HepG2 (cell line): ENCODE data around the gene PKLR. TPM values are rescaled to one million over a fixed set of nuclear protein-coding genes. Genes with fewer than 3 reads are reported as not detected.

Source experiments
- ATAC-seq: fragments of 200-7000 bp; cut with Tn5 transposase; 3 replicates; pipeline ENCODE4 v1.9.1; 2020; ENCODE audit warnings: mild to moderate bottlenecking, moderate library complexity
- BruUV-seq: library from RNA; stranded (reverse); fragments of 400-500 nt; replicated peaks from 2 replicates; lab custom pipeline; 2021; lab: Mats Ljungman, UMichigan
- CTCF ChIA-PET: fragments of 300-600 bp; formaldehyde crosslinking; extraction: SDS; loops from one replicate; lab custom pipeline; 2021; ENCODE audit warnings: low total read pairs, inconsistent platforms, low intra/inter-chr PET ratio; lab: Yijun Ruan, JAX
- POLR2A ChIA-PET: fragments of 350-600 bp; sonication (Branson Sonifier 250); formaldehyde crosslinking; loops from one replicate; lab custom pipeline; 2020; ENCODE audit warnings: antibody characterized with exemption, inconsistent platforms; lab: Yijun Ruan, JAX
- DNase-seq: peaks from one replicate; pipeline ENCODE4 v3.0.0-alpha.2; 2015; ENCODE audit warnings: low spot score
- FAIRE-seq: peaks from 3 replicates; lab custom pipeline; 2011; peaks lifted over from hg19 to GRCh38; lab: Jason Lieb, UNC
- H2AFZ ChIP-seq: one replicate; pipeline ENCODE4 v1.6.1; 2011; ENCODE audit warnings: low read length, inconsistent platforms
- H3K27ac ChIP-seq: fragments of 300-600 bp; 3 replicates; pipeline ENCODE4 v1.8.0; 2011; ENCODE audit warnings: mixed run types, mild to moderate bottlenecking, mixed read lengths, low read length, inconsistent platforms; ENCODE audit not compliant: insufficient read depth; ENCODE audit errors: extremely low read length
- H3K27me3 ChIP-seq, 2 experiments: fragments of 200-600 bp in 1 of 2; 2 replicates in 1 of 2; 3 replicates in 1 of 2; pipeline versions ENCODE4 v1.6.0 to v1.8.0; 2011; ENCODE audit warnings: low read length in 2 of 2, mild to moderate bottlenecking in 2 of 2, moderate library complexity in 2 of 2, inconsistent platforms in 1 of 2; ENCODE audit not compliant: insufficient read depth in 2 of 2, control insufficient read depth in 1 of 2
- H3K36me3 ChIP-seq, 2 experiments: fragments of 200-600 bp in 1 of 2; replicated peaks in 1 of 2; 2 replicates in 1 of 2; 3 replicates in 1 of 2; pipeline versions ENCODE4 v1.5.1 to v1.8.0; 2011; ENCODE audit warnings: low read length in 2 of 2, inconsistent platforms in 1 of 2; ENCODE audit not compliant: insufficient read depth in 2 of 2, control insufficient read depth in 1 of 2
- H3K4me1 ChIP-seq: 2 replicates; pipeline ENCODE4 v1.5.1; 2012; ENCODE audit warnings: low read length, inconsistent platforms; ENCODE audit not compliant: insufficient read depth
- H3K4me2 ChIP-seq: 2 replicates; pipeline ENCODE4 v1.6.0; 2011; ENCODE audit warnings: low read depth, low read length, inconsistent platforms
- H3K4me3 ChIP-seq, 3 experiments: fragments of 200-600 bp in 1 of 3; sonication (generic), shearing (Covaris generic) in 1 of 3; replicated peaks in 1 of 3; 2 replicates each; pipeline ENCODE4 v1.5.1; 2011 to 2016; ENCODE audit warnings: low read length in 3 of 3, inconsistent platforms in 2 of 3, low read depth in 2 of 3, mild to moderate bottlenecking in 2 of 3, control low read depth in 1 of 3, mixed read lengths in 1 of 3; ENCODE audit not compliant: insufficient read depth in 1 of 3
- H3K79me2 ChIP-seq: one replicate; pipeline ENCODE4 v1.6.1; 2011; ENCODE audit warnings: low read length, inconsistent platforms; ENCODE audit not compliant: insufficient read depth
- H3K9ac ChIP-seq: 2 replicates; pipeline ENCODE4 v1.6.0; 2011; ENCODE audit warnings: mild to moderate bottlenecking, low read depth, low read length, inconsistent platforms; ENCODE audit not compliant: insufficient read depth
- H3K9me3 ChIP-seq: 2 replicates; pipeline ENCODE4 v1.5.1; 2012; ENCODE audit warnings: mild to moderate bottlenecking, low read length
- H4K20me1 ChIP-seq: 2 replicates; pipeline ENCODE4 v1.6.0; 2011; ENCODE audit warnings: inconsistent platforms, mild to moderate bottlenecking, low read length, moderate library complexity; ENCODE audit not compliant: insufficient read depth
- BHLHE40 ChIP-seq: IDR thresholded peaks from 2 replicates; pipeline ENCODE4 v1.6.1; 2011; ENCODE audit warnings: low read length, improper control_type of control experiment
- ERF ChIP-seq: IDR thresholded peaks from 2 replicates; pipeline ENCODE4 v1.6.1; 2018; ENCODE audit warnings: missing biosample characterization, missing genetic modification reagents
- HOXA3 ChIP-seq: sonication (generic); formaldehyde crosslinking; IDR thresholded peaks from 2 replicates; pipeline ENCODE4 v1.5.0; 2020; ENCODE audit warnings: missing genetic modification reagents
- KLF11 ChIP-seq: IDR thresholded peaks from 2 replicates; pipeline ENCODE4 v1.6.1; 2016; ENCODE audit warnings: missing compliant biosample characterization
- MLLT10 ChIP-seq: sonication (generic); formaldehyde crosslinking; IDR thresholded peaks from 2 replicates; pipeline ENCODE4 v1.4.0; 2020; ENCODE audit warnings: missing genetic modification reagents
- MXI1 ChIP-seq: IDR thresholded peaks from 3 replicates; pipeline ENCODE4 v1.6.1; 2012; ENCODE audit warnings: low read depth, low read length, inconsistent platforms, borderline replicate concordance
- PHF8 ChIP-seq: sonication (generic); formaldehyde crosslinking; IDR thresholded peaks from 2 replicates; pipeline ENCODE4 v1.5.0; 2020; ENCODE audit warnings: missing genetic modification reagents
- SP1 ChIP-seq, 2 experiments: fragments of 450-650 bp in 1 of 2; sonication (generic) in 1 of 2; formaldehyde crosslinking in 1 of 2; IDR thresholded peaks; 2 replicates each; pipeline versions ENCODE4 v1.4.0 to v1.6.1; 2016 to 2020; ENCODE audit warnings: missing genetic modification reagents in 1 of 2
- ZMAT3 ChIP-seq: sonication (generic); formaldehyde crosslinking; conservative IDR thresholded peaks from 2 replicates; pipeline ENCODE4 v1.7.0; 2021; ENCODE audit warnings: missing genetic modification reagents
- ZNF441 ChIP-seq: sonication (generic); formaldehyde crosslinking; IDR thresholded peaks from 2 replicates; pipeline ENCODE4 v1.7.0; 2021; ENCODE audit warnings: missing genetic modification reagents, borderline replicate concordance
- ZNF761 ChIP-seq: sonication (generic); formaldehyde crosslinking; conservative IDR thresholded peaks from 2 replicates; pipeline ENCODE4 v1.4.0; 2020; ENCODE audit warnings: mild to moderate bottlenecking, missing genetic modification reagents
- WGBS: methylation state at CpG from one replicate; pipeline ENCODE4 v1.1.6; 2017; ENCODE audit warnings: low lambda C conversion rate; 5-methylcytosine and 5-hydroxymethylcytosine counted together
- in situ Hi-C: cut with HindIII; loops from 2 replicates; pipeline ENCODE4 v1.10.0; 2017; ENCODE audit warnings: low pct_unique_long_range_greater_than_20kb; ENCODE audit not compliant: extremely low pct_ligation_motif_present
- intact Hi-C: fragments of 100-400 bp; cut with micrococcal nuclease; formaldehyde crosslinking; loops from one replicate; pipeline ENCODE4 v1.10.0; 2022; ENCODE audit not compliant: unreplicated experiment
- polyA plus RNA-seq, 8 experiments: library from polyadenylated mRNA; depleted of rRNA in 3 of 8; stranded (reverse) in 7 of 8; unstranded in 1 of 8; fragments of >200 nt; fragmentation: Illumina TruSeq in 4 of 8; extraction: Trizol in 4 of 8; gene quantifications; 2 replicates each; pipeline versions ENCODE4 v1.2.1 to v1.2.3, GENCODE V29; 2011 to 2016; ENCODE audit warnings: low read depth in 4 of 8, missing spikeins in 1 of 8, mixed read lengths in 1 of 8; ENCODE audit not compliant: insufficient read depth in 1 of 8
- total RNA-seq, 5 experiments: library from RNA; depleted of rRNA; stranded (reverse); fragments of >200 nt; fragmentation: Illumina TruSeq; extraction: Trizol; gene quantifications; 2 replicates each; pipeline ENCODE4 v1.2.3, GENCODE V29; 2016; ENCODE audit warnings: low read depth in 1 of 5
- TF ChIP-seq, protein P1 (sequence below): sonication (generic); formaldehyde crosslinking; IDR thresholded peaks from 2 replicates; pipeline ENCODE4 v1.9.0; 2022; ENCODE audit warnings: missing genetic modification reagents, mild to moderate bottlenecking, borderline replicate concordance
- TF ChIP-seq, protein P2 (sequence below): IDR thresholded peaks from 2 replicates; pipeline ENCODE4 v1.6.1; 2016; ENCODE audit warnings: low read depth, control low read depth
- TF ChIP-seq, protein P3 (sequence below): sonication (generic); formaldehyde crosslinking; IDR thresholded peaks from 2 replicates; pipeline ENCODE4; 2020; ENCODE audit warnings: missing genetic modification reagents, mild to moderate bottlenecking, borderline replicate concordance

PKLR gene
- total and polyA plus RNA-seq, 2 of the 13 experiments (the other 11 are each of a cell fraction or from before 2014, with no cell fraction given), result 10.3 to 29.3 TPM

DNA sequence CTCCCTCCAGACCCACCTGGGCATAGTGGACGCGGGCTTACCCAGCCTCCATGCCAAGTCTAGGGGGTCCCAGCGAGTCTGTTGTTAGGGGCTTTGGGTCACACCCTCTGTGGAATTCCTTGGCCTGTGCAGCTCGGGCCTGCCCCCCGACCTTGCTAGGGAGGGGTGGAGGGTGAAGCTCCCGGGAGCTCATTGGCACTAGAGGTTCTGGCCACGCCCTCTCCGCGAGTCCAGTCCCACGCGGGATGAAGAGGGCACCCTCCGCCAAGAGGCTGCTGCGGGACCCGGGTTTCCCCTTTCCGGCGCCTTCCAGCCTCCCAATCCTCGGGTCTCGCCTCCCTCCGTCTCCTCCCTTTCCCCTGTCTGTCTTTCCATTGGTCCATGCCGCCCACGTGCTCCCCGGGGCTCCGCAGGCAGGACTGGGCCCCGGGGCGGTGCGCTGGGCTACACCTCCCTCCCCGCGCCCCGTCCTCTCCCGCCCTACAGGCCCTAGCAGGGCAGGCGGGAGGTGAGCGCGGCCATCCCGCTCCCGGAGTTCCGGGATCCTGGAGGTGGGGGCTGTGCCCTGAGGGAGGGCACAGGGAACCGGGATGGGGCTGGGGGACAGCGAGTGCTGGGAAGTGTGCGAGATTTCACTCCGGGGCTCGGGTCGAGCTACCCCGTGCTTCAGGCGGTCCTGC lies 22.9 kb upstream of the PKLR start (continued):
- TF ChIP-seq, protein P1, sequence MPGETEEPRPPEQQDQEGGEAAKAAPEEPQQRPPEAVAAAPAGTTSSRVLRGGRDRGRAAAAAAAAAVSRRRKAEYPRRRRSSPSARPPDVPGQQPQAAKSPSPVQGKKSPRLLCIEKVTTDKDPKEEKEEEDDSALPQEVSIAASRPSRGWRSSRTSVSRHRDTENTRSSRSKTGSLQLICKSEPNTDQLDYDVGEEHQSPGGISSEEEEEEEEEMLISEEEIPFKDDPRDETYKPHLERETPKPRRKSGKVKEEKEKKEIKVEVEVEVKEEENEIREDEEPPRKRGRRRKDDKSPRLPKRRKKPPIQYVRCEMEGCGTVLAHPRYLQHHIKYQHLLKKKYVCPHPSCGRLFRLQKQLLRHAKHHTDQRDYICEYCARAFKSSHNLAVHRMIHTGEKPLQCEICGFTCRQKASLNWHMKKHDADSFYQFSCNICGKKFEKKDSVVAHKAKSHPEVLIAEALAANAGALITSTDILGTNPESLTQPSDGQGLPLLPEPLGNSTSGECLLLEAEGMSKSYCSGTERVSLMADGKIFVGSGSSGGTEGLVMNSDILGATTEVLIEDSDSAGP (CRISPR knock-in tag), result peak; percentile 62; the same call in 1 of the 2 replicates
- TF ChIP-seq HOXA3, result 0 out of 2 replicates have a peak, but pooled peaks have one; percentile 20
- TF ChIP-seq MXI1, result peak; percentile 57; the same call in 1 of the 3 replicates
- TF ChIP-seq, all 625 proteins: peak for 170

DNA sequence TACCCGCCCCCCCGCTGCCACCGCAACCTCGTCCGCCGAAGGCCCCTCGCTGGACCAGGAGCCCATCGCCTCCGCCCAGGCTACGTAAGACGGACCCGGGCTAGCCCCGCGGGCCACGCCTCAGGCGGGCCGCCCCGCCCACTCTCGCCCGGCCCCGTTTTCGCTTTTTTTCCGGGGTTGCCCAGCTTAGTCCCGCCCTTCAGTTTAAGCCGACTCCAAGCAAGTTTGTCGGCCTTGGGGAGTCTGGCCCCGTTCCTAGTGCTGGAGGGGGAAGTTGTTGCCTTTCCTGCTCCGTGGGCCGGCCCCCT lies 22.4 kb upstream of the PKLR start:
- peak; percentile 55 for ATAC-seq
- H3K9ac ChIP-seq, result peak overlapping the region; percentile 69
- H2AFZ ChIP-seq, result no peak overlapping the region
- no peak for FAIRE-seq
- H3K27me3 ChIP-seq, result no peaks in the 10 kb centered on the region; a peak in 1 of 5 replicates
- intact Hi-C loops (loop anchor here (1.0 to 5.0 kb wide), 5 partner anchors 15 to 269 kb away; partner anchors contain the start of genes FDPS, HCN3, MTX1 and THBS3), in situ Hi-C loops (no loop called here)
- H3K9me3 ChIP-seq, result no peaks in the 10 kb centered on the region
- ChIA-PET POLR2A (interaction anchor here (0.5 to 4.3 kb wide), 14 partner anchors 13 to 82 kb away, joined by 3 to 38 read pairs (median 4); partner anchors contain the start of genes CLK2, ENTREP3, FDPS and HCN3), CTCF (interaction anchor here (1.0 to 4.5 kb wide), 5 partner anchors 43 to 117 kb away, joined by 3 to 71 read pairs (median 3); partner anchors contain the start of gene HCN3)
- no peaks in the 10 kb centered on the region; the same call in none of the 2 replicates for H4K20me1 ChIP-seq
- H3K79me2 ChIP-seq, result peaks cover 5% of the 10 kb centered on the region
- no TSS peak for BruUV-seq
- peak overlapping the region; percentile 80 to 94 (median 81); a peak in 5 of 6 replicates for H3K4me3 ChIP-seq
- H3K4me2 ChIP-seq, result peak overlapping the region; percentile 80
- peak overlapping the region; percentile 71 for H3K27ac ChIP-seq
- H3K4me1 ChIP-seq, result peaks cover 36% of the 10 kb centered on the region
- peak; percentile 75 for DNase-seq
- 2% methylated on average over 10 of the region's 29 CpGs for WGBS
- peaks cover 3 to 30% of the 10 kb centered on the region in 2 experiments; a peak in 4 of 5 replicates for H3K36me3 ChIP-seq
- TF ChIP-seq ZNF761, result 0 out of 2 replicates have a peak, but pooled peaks have one; percentile 31
- 0 out of 2 replicates have a peak, but pooled peaks have one; percentile 52 for TF ChIP-seq ZNF441 (CRISPR knock-in tag)
- TF ChIP-seq ZMAT3, result 0 out of 2 replicates have a peak, but pooled peaks have one; percentile 7
- TF ChIP-seq, protein P2, sequence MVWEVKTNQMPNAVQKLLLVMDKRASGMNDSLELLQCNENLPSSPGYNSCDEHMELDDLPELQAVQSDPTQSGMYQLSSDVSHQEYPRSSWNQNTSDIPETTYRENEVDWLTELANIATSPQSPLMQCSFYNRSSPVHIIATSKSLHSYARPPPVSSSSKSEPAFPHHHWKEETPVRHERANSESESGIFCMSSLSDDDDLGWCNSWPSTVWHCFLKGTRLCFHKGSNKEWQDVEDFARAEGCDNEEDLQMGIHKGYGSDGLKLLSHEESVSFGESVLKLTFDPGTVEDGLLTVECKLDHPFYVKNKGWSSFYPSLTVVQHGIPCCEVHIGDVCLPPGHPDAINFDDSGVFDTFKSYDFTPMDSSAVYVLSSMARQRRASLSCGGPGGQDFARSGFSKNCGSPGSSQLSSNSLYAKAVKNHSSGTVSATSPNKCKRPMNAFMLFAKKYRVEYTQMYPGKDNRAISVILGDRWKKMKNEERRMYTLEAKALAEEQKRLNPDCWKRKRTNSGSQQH, result no peak
- TF ChIP-seq PHF8, result 0 out of 2 replicates have a peak, but pooled peaks have one; percentile 20
- TF ChIP-seq BHLHE40, result no peak
- TF ChIP-seq SP1 (IDR thresholded peaks at IDR 0.05), result no peak
- TF ChIP-seq SP1 (CRISPR knock-in tag; IDR thresholded peaks at IDR 0.05), result peak; percentile 62; the same call in 1 of the 2 replicates
- TF ChIP-seq ERF, result 0 out of 2 replicates have a peak, but pooled peaks have one; percentile 13
- TF ChIP-seq KLF11, result 0 out of 2 replicates have a peak, but pooled peaks have one; percentile 3
- TF ChIP-seq, protein P3, sequence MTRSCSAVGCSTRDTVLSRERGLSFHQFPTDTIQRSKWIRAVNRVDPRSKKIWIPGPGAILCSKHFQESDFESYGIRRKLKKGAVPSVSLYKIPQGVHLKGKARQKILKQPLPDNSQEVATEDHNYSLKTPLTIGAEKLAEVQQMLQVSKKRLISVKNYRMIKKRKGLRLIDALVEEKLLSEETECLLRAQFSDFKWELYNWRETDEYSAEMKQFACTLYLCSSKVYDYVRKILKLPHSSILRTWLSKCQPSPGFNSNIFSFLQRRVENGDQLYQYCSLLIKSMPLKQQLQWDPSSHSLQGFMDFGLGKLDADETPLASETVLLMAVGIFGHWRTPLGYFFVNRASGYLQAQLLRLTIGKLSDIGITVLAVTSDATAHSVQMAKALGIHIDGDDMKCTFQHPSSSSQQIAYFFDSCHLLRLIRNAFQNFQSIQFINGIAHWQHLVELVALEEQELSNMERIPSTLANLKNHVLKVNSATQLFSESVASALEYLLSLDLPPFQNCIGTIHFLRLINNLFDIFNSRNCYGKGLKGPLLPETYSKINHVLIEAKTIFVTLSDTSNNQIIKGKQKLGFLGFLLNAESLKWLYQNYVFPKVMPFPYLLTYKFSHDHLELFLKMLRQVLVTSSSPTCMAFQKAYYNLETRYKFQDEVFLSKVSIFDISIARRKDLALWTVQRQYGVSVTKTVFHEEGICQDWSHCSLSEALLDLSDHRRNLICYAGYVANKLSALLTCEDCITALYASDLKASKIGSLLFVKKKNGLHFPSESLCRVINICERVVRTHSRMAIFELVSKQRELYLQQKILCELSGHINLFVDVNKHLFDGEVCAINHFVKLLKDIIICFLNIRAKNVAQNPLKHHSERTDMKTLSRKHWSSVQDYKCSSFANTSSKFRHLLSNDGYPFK, result 0 out of 2 replicates have a peak, but pooled peaks have one; percentile 21
- TF ChIP-seq MLLT10 (CRISPR knock-in tag), result no peak
